HL-60 (cell line): ENCODE measurements around the gene DDX42.

Experiments used
- POLR2AphosphoS5 ChIP-seq: IDR thresholded peaks from 2 replicates; pipeline ENCODE4 v1.6.1; 2012; ENCODE audit warnings: low read depth
- TF ChIP-seq, protein P1 (sequence below): IDR thresholded peaks from one replicate; pipeline ENCODE4 v1.5.1; 2011; ENCODE audit warnings: low read length, control low read depth, inconsistent platforms; ENCODE audit not compliant: insufficient read depth
- TF ChIP-seq, protein P2 (sequence below): IDR thresholded peaks from 2 replicates; pipeline ENCODE4 v1.6.1; 2012; ENCODE audit warnings: low read depth; ENCODE audit not compliant: insufficient replicate concordance

DNA sequence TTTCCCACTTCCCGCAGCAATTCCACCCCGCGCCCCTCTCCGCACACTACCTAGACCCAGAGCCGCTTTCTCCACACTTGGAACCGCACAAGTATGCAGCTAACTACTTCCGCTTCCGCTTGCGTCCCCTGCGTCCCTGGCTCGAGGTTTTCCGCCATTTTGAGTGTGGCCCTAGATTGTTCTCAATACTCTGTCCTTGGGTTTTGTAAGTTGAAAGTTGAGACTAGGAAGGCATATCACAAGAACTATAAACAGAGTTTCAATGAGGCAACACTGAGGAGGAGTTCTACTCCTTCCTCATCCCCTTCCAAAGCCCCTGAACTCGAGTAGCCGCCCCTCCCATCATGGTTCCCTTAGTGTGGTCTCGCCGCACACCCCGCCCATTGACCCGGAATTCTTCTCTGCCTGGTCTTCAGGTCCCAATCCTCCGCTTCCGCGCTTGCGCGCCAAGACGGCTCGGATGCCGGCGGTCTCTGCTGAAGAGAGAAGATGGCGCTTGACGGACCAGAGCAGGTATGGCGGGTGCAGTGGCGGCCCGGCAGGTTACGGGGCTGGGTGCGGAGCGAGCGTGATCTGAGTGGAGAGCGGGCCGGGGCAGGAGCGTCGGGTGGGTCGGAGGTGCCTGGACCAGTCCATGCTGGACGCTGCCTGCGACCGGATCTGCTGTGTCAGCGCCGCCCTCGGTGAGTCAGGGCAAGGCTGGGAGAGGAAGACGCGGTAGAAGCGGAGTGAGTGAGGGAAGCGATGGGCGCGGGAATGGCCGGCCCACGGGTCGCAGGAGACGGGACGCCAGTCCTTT is 53.2 kb downstream of the DDX42 start, which contains the start of the genes FTSJ3 and PSMC5:
- TF ChIP-seq, protein P1, sequence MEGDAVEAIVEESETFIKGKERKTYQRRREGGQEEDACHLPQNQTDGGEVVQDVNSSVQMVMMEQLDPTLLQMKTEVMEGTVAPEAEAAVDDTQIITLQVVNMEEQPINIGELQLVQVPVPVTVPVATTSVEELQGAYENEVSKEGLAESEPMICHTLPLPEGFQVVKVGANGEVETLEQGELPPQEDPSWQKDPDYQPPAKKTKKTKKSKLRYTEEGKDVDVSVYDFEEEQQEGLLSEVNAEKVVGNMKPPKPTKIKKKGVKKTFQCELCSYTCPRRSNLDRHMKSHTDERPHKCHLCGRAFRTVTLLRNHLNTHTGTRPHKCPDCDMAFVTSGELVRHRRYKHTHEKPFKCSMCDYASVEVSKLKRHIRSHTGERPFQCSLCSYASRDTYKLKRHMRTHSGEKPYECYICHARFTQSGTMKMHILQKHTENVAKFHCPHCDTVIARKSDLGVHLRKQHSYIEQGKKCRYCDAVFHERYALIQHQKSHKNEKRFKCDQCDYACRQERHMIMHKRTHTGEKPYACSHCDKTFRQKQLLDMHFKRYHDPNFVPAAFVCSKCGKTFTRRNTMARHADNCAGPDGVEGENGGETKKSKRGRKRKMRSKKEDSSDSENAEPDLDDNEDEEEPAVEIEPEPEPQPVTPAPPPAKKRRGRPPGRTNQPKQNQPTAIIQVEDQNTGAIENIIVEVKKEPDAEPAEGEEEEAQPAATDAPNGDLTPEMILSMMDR: peak; percentile 31
- peak; percentile 100 for TF ChIP-seq POLR2AphosphoS5
- TF ChIP-seq, protein P2, sequence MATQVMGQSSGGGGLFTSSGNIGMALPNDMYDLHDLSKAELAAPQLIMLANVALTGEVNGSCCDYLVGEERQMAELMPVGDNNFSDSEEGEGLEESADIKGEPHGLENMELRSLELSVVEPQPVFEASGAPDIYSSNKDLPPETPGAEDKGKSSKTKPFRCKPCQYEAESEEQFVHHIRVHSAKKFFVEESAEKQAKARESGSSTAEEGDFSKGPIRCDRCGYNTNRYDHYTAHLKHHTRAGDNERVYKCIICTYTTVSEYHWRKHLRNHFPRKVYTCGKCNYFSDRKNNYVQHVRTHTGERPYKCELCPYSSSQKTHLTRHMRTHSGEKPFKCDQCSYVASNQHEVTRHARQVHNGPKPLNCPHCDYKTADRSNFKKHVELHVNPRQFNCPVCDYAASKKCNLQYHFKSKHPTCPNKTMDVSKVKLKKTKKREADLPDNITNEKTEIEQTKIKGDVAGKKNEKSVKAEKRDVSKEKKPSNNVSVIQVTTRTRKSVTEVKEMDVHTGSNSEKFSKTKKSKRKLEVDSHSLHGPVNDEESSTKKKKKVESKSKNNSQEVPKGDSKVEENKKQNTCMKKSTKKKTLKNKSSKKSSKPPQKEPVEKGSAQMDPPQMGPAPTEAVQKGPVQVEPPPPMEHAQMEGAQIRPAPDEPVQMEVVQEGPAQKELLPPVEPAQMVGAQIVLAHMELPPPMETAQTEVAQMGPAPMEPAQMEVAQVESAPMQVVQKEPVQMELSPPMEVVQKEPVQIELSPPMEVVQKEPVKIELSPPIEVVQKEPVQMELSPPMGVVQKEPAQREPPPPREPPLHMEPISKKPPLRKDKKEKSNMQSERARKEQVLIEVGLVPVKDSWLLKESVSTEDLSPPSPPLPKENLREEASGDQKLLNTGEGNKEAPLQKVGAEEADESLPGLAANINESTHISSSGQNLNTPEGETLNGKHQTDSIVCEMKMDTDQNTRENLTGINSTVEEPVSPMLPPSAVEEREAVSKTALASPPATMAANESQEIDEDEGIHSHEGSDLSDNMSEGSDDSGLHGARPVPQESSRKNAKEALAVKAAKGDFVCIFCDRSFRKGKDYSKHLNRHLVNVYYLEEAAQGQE: peak; percentile 48
